Adrenal gland (tissue), 12 donors: Measurements from ENCODE around the gene UBQLN4. TPM values are rescaled to one million over a fixed set of nuclear protein-coding genes. Genes with fewer than 3 reads are reported as not detected.

ENCODE experiments used
- DNase-seq, 7 donors: peaks; one replicate each; pipeline ENCODE4 v3.0.0-alpha.2; 2019 to 2020
- H3K27ac ChIP-seq, 5 donors: fragments of 200-600 bp; sonication (generic) in 4 of 5; 1 replicate in 3 of 5; 2 replicates in 2 of 5; pipeline versions ENCODE4 v1.5.1 to v1.8.0; 2016 to 2020; ENCODE audit warnings: mild to moderate bottlenecking in 1 of 5
- H3K27me3 ChIP-seq: fragments of 200-600 bp; 2 replicates; pipeline ENCODE4 v1.8.0; 2021
- H3K36me3 ChIP-seq, 2 donors: fragments of 200-600 bp; replicated peaks in 1 of 2; 1 replicate in 1 of 2; 2 replicates in 1 of 2; pipeline versions ENCODE4 v1.5.1 to v1.8.0; 2018 to 2022
- H3K4me1 ChIP-seq, 2 donors: fragments of 200-600 bp; replicated peaks in 1 of 2; 1 replicate in 1 of 2; 2 replicates in 1 of 2; pipeline versions ENCODE4 v1.5.1 to v1.8.0; 2018 to 2021
- H3K4me3 ChIP-seq, 4 donors: fragments of 200-600 bp; sonication (generic) in 3 of 4; one replicate each; pipeline ENCODE4 v1.5.1; 2016 to 2018
- H3K9me3 ChIP-seq, 3 donors: fragments of 200-600 bp; sonication (generic) in 1 of 3; replicated peaks in 1 of 3; 1 replicate in 2 of 3; 2 replicates in 1 of 3; pipeline versions ENCODE4 v1.5.1 to v1.8.0; 2016 to 2021
- CTCF ChIP-seq, 6 experiments: fragments of 450-650 bp in 4 of 6; fragments of 200-600 bp in 2 of 6; sonication (generic) in 1 of 6; IDR thresholded peaks; 1 replicate in 5 of 6; 2 replicates in 1 of 6; pipeline versions ENCODE4 v1.5.1 to v1.8.0; 2016 to 2021; ENCODE audit warnings: antibody characterized with exemption in 6 of 6, mild to moderate bottlenecking in 2 of 6, moderate library complexity in 1 of 6
- POLR2A ChIP-seq, 2 donors: fragments of 450-650 bp; IDR thresholded peaks; one replicate each; pipeline ENCODE4 v1.6.1; 2017; ENCODE audit warnings: antibody characterized with exemption in 2 of 2, mild to moderate bottlenecking in 2 of 2, moderate library complexity in 1 of 2
- WGBS, 4 donors: extraction: QIAGEN DNeasy Blood & Tissue Kit in 2 of 4; methylation state at CpG; one replicate each; pipeline versions ENCODE4 v1.1.5 to v1.1.7; 2013 to 2017; 5-methylcytosine and 5-hydroxymethylcytosine counted together
- intact Hi-C, 2 donors: fragments of 100-400 bp; cut with DNase I; formaldehyde crosslinking; loops; one replicate each; pipeline versions ENCODE4 v1.14.1 to v1.15.0; 2022 to 2023
- polyA plus RNA-seq, 3 donors: library from polyadenylated mRNA; stranded (reverse); fragments of 200-250 nt in 2 of 3; fragments of 350-450 nt in 1 of 3; fragmentation: Illumina TruSeq in 1 of 3; extraction: RNeasy Lipid Tissue Mini Kit (QIAGEN cat#74804) in 1 of 3; gene quantifications; one replicate each; pipeline ENCODE4 v1.2.3, GENCODE V29; 2013 to 2014
- total RNA-seq, 9 donors: library from RNA; depleted of rRNA in 4 of 9; stranded (reverse); fragments of >200 nt in 4 of 9; fragments of 120-200 nt in 1 of 9; fragmentation: NEBNext Ultra II Directional in 1 of 9; extraction: Animal tissue kit (Norgen Biotek cat#: 25700) in 1 of 9; gene quantifications; one replicate each; pipeline versions ENCODE4 v1.1.0 to v1.2.4, GENCODE V29; 2013 to 2023
- donor health status: healthy with polysubstance abuse.
- donor health status: Bipolar disorder and iron deficiency.
- donor health status: DM: yes; HTN: yes; CAD: no.
- donor health status: DM: no; HTN: no; CAD: no.
- donor health status: DM: no; HTN: no; CAD: no.
- donor health status: DM: yes; HTN: yes; CAD: no.

Gene UBQLN4
- total and polyA plus RNA-seq, 12 donors: 9.5 to 34.6 (median 23.3) TPM

DNA sequence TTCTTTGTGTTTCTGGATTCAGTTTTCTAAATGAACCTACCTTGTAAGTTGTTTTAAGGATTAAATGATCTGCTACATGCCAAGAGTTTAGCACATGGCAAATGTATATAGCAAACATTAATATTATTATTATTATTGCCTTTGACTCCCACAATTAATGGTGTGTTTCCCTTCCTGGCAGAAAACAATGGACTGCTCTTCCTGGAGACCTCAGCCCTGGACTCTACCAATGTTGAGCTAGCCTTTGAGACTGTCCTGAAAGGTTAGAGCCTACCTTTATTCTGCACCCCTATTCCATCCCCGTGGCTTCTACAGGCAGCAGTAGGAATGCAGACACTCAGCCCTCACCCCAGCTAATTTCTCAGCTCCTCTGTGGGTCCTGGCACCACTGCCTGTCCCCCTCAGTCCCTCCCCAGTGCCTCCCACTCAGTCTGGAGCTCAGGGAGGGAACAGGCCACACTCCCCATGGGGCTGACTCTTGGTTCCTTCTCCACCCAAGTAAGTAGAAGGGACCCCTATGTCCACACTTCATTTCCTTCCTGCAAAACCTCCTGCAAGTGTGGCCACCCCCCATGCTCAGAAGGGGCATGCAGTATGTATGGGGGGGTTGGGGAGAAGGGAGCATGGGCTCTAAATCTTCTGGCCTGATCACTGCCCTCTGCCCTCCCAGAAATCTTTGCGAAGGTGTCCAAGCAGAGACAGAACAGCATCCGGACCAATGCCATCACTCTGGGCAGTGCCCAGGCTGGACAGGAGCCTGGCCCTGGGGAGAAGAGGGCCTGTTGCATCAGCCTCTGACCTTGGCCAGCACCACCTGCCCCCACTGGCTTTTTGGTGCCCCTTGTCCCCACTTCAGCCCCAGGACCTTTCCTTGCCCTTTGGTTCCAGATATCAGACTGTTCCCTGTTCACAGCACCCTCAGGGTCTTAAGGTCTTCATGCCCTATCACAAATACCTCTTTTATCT, 16.2 kb upstream of the UBQLN4 start:
- H3K27me3 ChIP-seq: no peaks in the 10 kb centered on the region
- no peak overlapping the region for H3K4me3 ChIP-seq
- no peak overlapping the region for H3K27ac ChIP-seq
- intact Hi-C loops: loop anchor here (5.0 to 10.0 kb wide), 3 partner anchors 65 to 127 kb away; partner anchors contain the start of gene RXFP4 (in 2 of the 2)
- TF ChIP-seq CTCF (IDR thresholded peaks at IDR 0.05) (no peak), POLR2A (IDR thresholded peaks at IDR 0.05) (no peak)
- no peak for DNase-seq
- WGBS, 4 donors: 52 to 67% (median 62%) methylated on average over 2 to 3 of the region's 3 CpGs
- no peaks in the 10 kb centered on the region for H3K4me1 ChIP-seq
- H3K36me3 ChIP-seq: no peaks in the 10 kb centered on the region
- no peaks in the 10 kb centered on the region for H3K9me3 ChIP-seq

DNA sequence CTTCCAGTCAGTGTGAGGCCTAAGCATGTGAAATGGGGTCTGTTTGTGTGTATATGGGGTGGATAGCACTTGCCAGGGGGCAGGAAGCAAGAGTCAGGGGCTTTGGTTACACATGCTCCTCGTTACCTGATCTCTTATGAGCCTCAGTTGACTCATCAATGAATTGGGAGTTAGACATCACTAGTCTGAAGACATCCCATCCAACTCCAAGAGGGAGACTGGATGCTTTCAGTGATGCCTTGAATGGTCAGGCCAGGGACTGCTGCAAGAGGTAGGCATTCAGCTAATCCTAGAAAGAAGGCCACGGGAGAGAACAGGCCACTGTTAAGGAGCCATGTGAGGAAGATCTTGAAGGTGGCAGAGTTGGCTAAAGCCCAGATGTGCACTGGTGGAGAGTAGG, 13.7 kb upstream of the UBQLN4 start:
- WGBS, 4 donors: 56 to 89% (median 70%) methylated on average over 2 of the region's 2 CpGs
- intact Hi-C loops: loop anchor here (5.0 to 10.0 kb wide), 3 partner anchors 62 to 125 kb away; partner anchors contain the start of gene RXFP4 (in 2 of the 2)
- Histone ChIP-seq H3K4me1 (no peaks in the 10 kb centered on the region), H3K27me3 (no peaks in the 10 kb centered on the region), H3K36me3 (no peaks in the 10 kb centered on the region), H3K4me3 (no peak overlapping the region), H3K9me3 (no peaks in the 10 kb centered on the region), H3K27ac (no peak overlapping the region)
- TF ChIP-seq POLR2A (IDR thresholded peaks at IDR 0.05) (no peak), CTCF (IDR thresholded peaks at IDR 0.05) (no peak)
- DNase-seq: no peak

DNA sequence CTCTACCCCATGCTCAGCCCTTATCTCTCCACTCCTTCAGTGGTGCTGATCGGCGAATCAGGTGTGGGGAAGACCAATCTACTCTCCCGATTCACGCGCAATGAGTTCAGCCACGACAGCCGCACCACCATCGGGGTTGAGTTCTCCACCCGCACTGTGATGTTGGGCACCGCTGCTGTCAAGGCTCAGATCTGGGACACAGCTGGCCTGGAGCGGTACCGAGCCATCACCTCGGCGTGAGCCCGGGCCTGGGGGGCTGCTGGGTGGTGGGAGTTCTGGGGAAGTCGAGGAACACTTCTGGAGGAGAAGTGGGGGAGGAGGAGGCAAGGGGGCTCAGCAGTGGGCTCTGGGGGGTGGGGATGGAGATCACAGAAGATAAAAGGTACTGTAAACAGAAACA, 12.3 kb upstream of the UBQLN4 start:
- H3K36me3 ChIP-seq: no peaks in the 10 kb centered on the region
- no peak overlapping the region for H3K27ac ChIP-seq
- H3K4me1 ChIP-seq: no peaks in the 10 kb centered on the region
- intact Hi-C loops: loop anchor here (5.0 to 10.0 kb wide), 3 partner anchors 61 to 124 kb away; partner anchors contain the start of gene RXFP4 (in 2 of the 2)
- H3K9me3 ChIP-seq: no peaks in the 10 kb centered on the region
- H3K27me3 ChIP-seq: no peaks in the 10 kb centered on the region
- no peak overlapping the region for H3K4me3 ChIP-seq
- 77 to 81% (median 79%) methylated on average over 11 to 16 of the region's 16 CpGs for WGBS, 4 donors
- no peak for DNase-seq
- TF ChIP-seq CTCF (IDR thresholded peaks at IDR 0.05): no peak
- TF ChIP-seq POLR2A (IDR thresholded peaks at IDR 0.05): no peak

DNA sequence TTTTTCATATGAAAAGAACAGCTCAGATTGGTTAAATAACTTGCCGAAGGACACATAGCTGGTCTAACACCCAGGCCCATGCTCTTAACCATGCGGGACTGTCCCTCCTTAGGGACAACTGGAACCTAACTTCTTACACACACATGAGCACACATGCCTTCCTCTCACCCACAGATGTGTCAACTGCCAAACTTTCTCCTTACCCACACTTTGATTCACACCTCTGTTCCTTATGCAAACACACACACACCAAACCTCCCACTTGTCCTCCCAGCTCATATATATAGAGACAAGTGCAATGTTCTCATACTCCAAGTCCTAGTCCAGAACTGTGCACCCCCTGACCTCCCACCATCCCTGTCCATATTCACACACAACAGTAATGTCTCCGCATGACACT, 11.6 kb upstream of the UBQLN4 start:
- intact Hi-C loops: loop anchor here (5.0 to 10.0 kb wide), 3 partner anchors 60 to 123 kb away; partner anchors contain the start of gene RXFP4 (in 2 of the 2)
- Histone ChIP-seq H3K4me1 (no peaks in the 10 kb centered on the region), H3K36me3 (no peaks in the 10 kb centered on the region), H3K9me3 (no peaks in the 10 kb centered on the region), H3K27ac (no peak overlapping the region), H3K27me3 (no peaks in the 10 kb centered on the region), H3K4me3 (no peak overlapping the region)
- WGBS, 4 donors: 89 to 99% (median 93%) methylated on average over 3 of the region's 3 CpGs
- DNase-seq: no peak
- TF ChIP-seq POLR2A (IDR thresholded peaks at IDR 0.05) (no peak), CTCF (IDR thresholded peaks at IDR 0.05) (no peak)
